ENCODE data around the gene NKAIN2. TPM values are rescaled to one million over a fixed set of nuclear protein-coding genes. Genes with fewer than 3 reads are reported as not detected.

The NKAIN2 gene
- total RNA-seq, 4 donors from 2014 or later, result 0.19 TPM; not detected in 3

- TF ChIP-seq CTCF (IDR thresholded peaks at IDR 0.05) (no peak), POLR2A (IDR thresholded peaks at IDR 0.05) (no peak)
- WGBS, 2 donors, result 55 to 73% methylated on average over 4 of the region's 4 CpGs
- no peaks in the 10 kb centered on the region for H3K36me3 ChIP-seq
These were observed 866.2 kb downstream of the NKAIN2 start for GRCh38 chr6:124669713-124670480.

GRCh38 chr6:124670801-124671200 lies 867.1 kb downstream of the NKAIN2 start:
- Histone ChIP-seq H3K36me3 (no peaks in the 10 kb centered on the region), H3K4me3 (no peak overlapping the region)
- intact Hi-C loops (cut with DNase I), result no loop called here

More at GRCh38 chr6:124669713-124670480, 866.2 kb downstream of the NKAIN2 start:
- Histone ChIP-seq H3K9me3 (peaks cover 0 to 5% (median 0%) of the 10 kb centered on the region in 3 donors), H3K4me3 (no peak overlapping the region), H3K27ac (no peak overlapping the region), H3K27me3 (no peaks in the 10 kb centered on the region), H3K4me1 (no peaks in the 10 kb centered on the region)
- intact Hi-C loops (cut with DNase I), result no loop called here
- no peak for DNase-seq

GRCh38 chr6:124671324-124671723 lies 867.7 kb downstream of the NKAIN2 start:
- H3K9me3 ChIP-seq, result peaks cover 0 to 9% (median 0%) of the 10 kb centered on the region in 3 donors
- DNase-seq, result no peak
- H3K27me3 ChIP-seq, result no peaks in the 10 kb centered on the region
- intact Hi-C loops (cut with DNase I), result no loop called here
- H3K27ac ChIP-seq, result no peak overlapping the region
- H3K4me1 ChIP-seq, result no peaks in the 10 kb centered on the region
- no peak overlapping the region for H3K4me3 ChIP-seq
- H3K36me3 ChIP-seq, result no peaks in the 10 kb centered on the region
- TF ChIP-seq POLR2A (IDR thresholded peaks at IDR 0.05) (no peak), CTCF (IDR thresholded peaks at IDR 0.05) (no peak)

More at GRCh38 chr6:124670801-124671200, 867.1 kb downstream of the NKAIN2 start:
- Histone ChIP-seq H3K27me3 (no peaks in the 10 kb centered on the region), H3K4me1 (no peaks in the 10 kb centered on the region), H3K27ac (no peak overlapping the region), H3K9me3 (peaks cover 0 to 5% (median 0%) of the 10 kb centered on the region in 3 donors)
- TF ChIP-seq CTCF (IDR thresholded peaks at IDR 0.05) (no peak), POLR2A (IDR thresholded peaks at IDR 0.05) (no peak)
- no peak for DNase-seq
- WGBS, 2 donors, result 39 to 41% methylated on average over 3 of the region's 3 CpGs

GRCh38 chr6:124674042-124674441 lies 870.4 kb downstream of the NKAIN2 start:
- TF ChIP-seq POLR2A (IDR thresholded peaks at IDR 0.05) (no peak), CTCF (IDR thresholded peaks at IDR 0.05) (no peak)
- no peak for DNase-seq
- no peaks in the 10 kb centered on the region for H3K27me3 ChIP-seq
- H3K27ac ChIP-seq, result no peak overlapping the region
- WGBS, 2 donors, result 67 to 81% methylated on average over 1 of the region's 1 CpG
- H3K4me3 ChIP-seq, result no peak overlapping the region
- intact Hi-C loops (cut with DNase I), result no loop called here
- H3K36me3 ChIP-seq, result no peaks in the 10 kb centered on the region
- no peaks in the 10 kb centered on the region for H3K4me1 ChIP-seq
- H3K9me3 ChIP-seq, result peaks cover 0 to 21% (median 3%) of the 10 kb centered on the region in 3 donors

GRCh38 chr6:124676033-124676432 lies 872.4 kb downstream of the NKAIN2 start:
- WGBS, 2 donors, result 83 to 85% methylated on average over 3 of the region's 3 CpGs

More at GRCh38 chr6:124676033-124676432, 872.4 kb downstream of the NKAIN2 start:
- TF ChIP-seq CTCF (IDR thresholded peaks at IDR 0.05) (no peak), POLR2A (IDR thresholded peaks at IDR 0.05) (no peak)
- no peak for DNase-seq
- H3K36me3 ChIP-seq, result no peaks in the 10 kb centered on the region
- no peak overlapping the region for H3K27ac ChIP-seq
- no peaks in the 10 kb centered on the region for H3K27me3 ChIP-seq
- intact Hi-C loops (cut with DNase I), result no loop called here
- H3K9me3 ChIP-seq, result peaks cover 0 to 24% (median 8%) of the 10 kb centered on the region in 3 donors
- no peaks in the 10 kb centered on the region for H3K4me1 ChIP-seq
- H3K4me3 ChIP-seq, result no peak overlapping the region
